OCI-LY1 (cell line): Measurements from ENCODE around the gene RORB.

Experiments used
- H2AFZ ChIP-seq: fragments of 200-600 bp; sonication (generic), shearing (Covaris generic); 2 replicates; pipeline ENCODE4 v1.6.0; 2014; ENCODE audit warnings: antibody characterized with exemption, mild to moderate bottlenecking, low read length
- H3F3A ChIP-seq: fragments of 200-600 bp; sonication (generic), shearing (Covaris generic); 2 replicates; pipeline ENCODE4 v1.6.0; 2014; ENCODE audit warnings: mild to moderate bottlenecking, antibody characterized with exemption, low read length, moderate library complexity; ENCODE audit not compliant: insufficient read depth
- H3K27ac ChIP-seq: fragments of 200-600 bp; sonication (generic); 2 replicates; pipeline ENCODE4 v1.5.1; 2014; ENCODE audit warnings: low read length, mixed run types, mild to moderate bottlenecking, low read depth; ENCODE audit not compliant: poor library complexity, severe bottlenecking
- H3K27me3 ChIP-seq: fragments of 200-600 bp; sonication (generic); 2 replicates; pipeline ENCODE4 v1.6.0; 2014; ENCODE audit warnings: antibody characterized with exemption, mild to moderate bottlenecking, low read length, moderate library complexity; ENCODE audit not compliant: insufficient read depth
- H3K36me3 ChIP-seq: fragments of 200-600 bp; sonication (generic); 2 replicates; pipeline ENCODE4 v1.6.1; 2014; ENCODE audit warnings: mild to moderate bottlenecking, antibody characterized with exemption, low read length, moderate library complexity, mixed read lengths; ENCODE audit not compliant: insufficient read depth
- H3K4me1 ChIP-seq: fragments of 200-600 bp; sonication (generic); 2 replicates; pipeline ENCODE4 v1.5.1; 2014; ENCODE audit warnings: mild to moderate bottlenecking, low read length, moderate library complexity; ENCODE audit not compliant: insufficient read depth, severe bottlenecking
- H3K4me2 ChIP-seq: fragments of 200-600 bp; sonication (generic), shearing (Covaris generic); 2 replicates; pipeline ENCODE4 v1.6.1; 2014; ENCODE audit warnings: low read length
- H3K4me3 ChIP-seq: fragments of 200-600 bp; sonication (generic); 2 replicates; pipeline ENCODE4 v1.5.1; 2014; ENCODE audit warnings: low read length, low read depth, mild to moderate bottlenecking, mixed read lengths; ENCODE audit not compliant: poor library complexity, severe bottlenecking
- H3K79me2 ChIP-seq: fragments of 200-600 bp; shearing (Covaris generic); 2 replicates; pipeline ENCODE4 v1.6.1; 2016; ENCODE audit warnings: mixed run types, low read length, mixed read lengths; ENCODE audit not compliant: insufficient read depth
- H3K9ac ChIP-seq: fragments of 200-600 bp; sonication (generic), shearing (Covaris generic); 2 replicates; pipeline ENCODE4 v1.6.1; 2014; ENCODE audit warnings: mild to moderate bottlenecking, low read length, mixed read lengths
- H3K9me2 ChIP-seq: fragments of 200-600 bp; sonication (generic), shearing (Covaris generic); 2 replicates; pipeline ENCODE4 v1.6.1; 2014; ENCODE audit warnings: low read depth, mild to moderate bottlenecking, low read length, mixed read lengths
- H3K9me3 ChIP-seq: fragments of 200-600 bp; shearing (Covaris generic); 2 replicates; pipeline ENCODE4 v1.6.1; 2014; ENCODE audit warnings: low read length, mixed read lengths
- H4K20me1 ChIP-seq: fragments of 200-600 bp; sonication (generic), shearing (Covaris generic); 2 replicates; pipeline ENCODE4 v1.6.0; 2016; ENCODE audit warnings: mild to moderate bottlenecking, low read length; ENCODE audit not compliant: insufficient read depth
- CTCF ChIP-seq: fragments of 200-600 bp; sonication (generic), shearing (Covaris generic); IDR thresholded peaks from 2 replicates; pipeline ENCODE4 v1.5.1; 2017; ENCODE audit warnings: mild to moderate bottlenecking, antibody characterized with exemption, low read length, moderate library complexity, mixed read lengths
- EZH2 ChIP-seq: fragments of 200-600 bp; sonication (generic), shearing (Covaris generic); IDR thresholded peaks from 2 replicates; pipeline ENCODE4 v1.8.0; 2017; ENCODE audit warnings: borderline replicate concordance, mixed run types, mild to moderate bottlenecking, antibody characterized with exemption, low read length, moderate library complexity, mixed read lengths

RORB gene

GRCh38 chr9:74533253-74533652 lies 36.1 kb downstream of the RORB start:
- no peaks in the 10 kb centered on the region for H3K79me2 ChIP-seq
- H3K9me3 ChIP-seq: no peaks in the 10 kb centered on the region
- H3K9me2 ChIP-seq: no peaks in the 10 kb centered on the region
- no peak overlapping the region for H3K27ac ChIP-seq
- H3K4me2 ChIP-seq: no peak overlapping the region
- H4K20me1 ChIP-seq: no peaks in the 10 kb centered on the region
- no peak overlapping the region for H2AFZ ChIP-seq
- no peaks in the 10 kb centered on the region for H3K36me3 ChIP-seq
- H3K9ac ChIP-seq: no peak overlapping the region
- no peaks in the 10 kb centered on the region for H3F3A ChIP-seq
- TF ChIP-seq EZH2 (no peak), CTCF (no peak)
- no peaks in the 10 kb centered on the region for H3K4me1 ChIP-seq
- H3K4me3 ChIP-seq: no peak overlapping the region
- H3K27me3 ChIP-seq: no peaks in the 10 kb centered on the region

- H3K9me3 ChIP-seq: no peaks in the 10 kb centered on the region
- no peak overlapping the region for H2AFZ ChIP-seq
- TF ChIP-seq CTCF (no peak), EZH2 (no peak)
- H3K27me3 ChIP-seq: no peaks in the 10 kb centered on the region
- no peaks in the 10 kb centered on the region for H3K9me2 ChIP-seq
- H3K27ac ChIP-seq: no peak overlapping the region
- H3K4me1 ChIP-seq: no peaks in the 10 kb centered on the region
- H3F3A ChIP-seq: no peaks in the 10 kb centered on the region
- no peak overlapping the region for H3K9ac ChIP-seq
- H3K4me2 ChIP-seq: no peak overlapping the region
- H4K20me1 ChIP-seq: no peaks in the 10 kb centered on the region
- no peaks in the 10 kb centered on the region for H3K79me2 ChIP-seq
- no peaks in the 10 kb centered on the region for H3K36me3 ChIP-seq
- H3K4me3 ChIP-seq: no peak overlapping the region
Measured at GRCh38 chr9:74534841-74535240, 37.7 kb downstream of the RORB start.

GRCh38 chr9:74543145-74543544 lies 46.0 kb downstream of the RORB start:
- TF ChIP-seq CTCF: no peak
- TF ChIP-seq EZH2: no peak
- Histone ChIP-seq H3F3A (no peaks in the 10 kb centered on the region), H3K79me2 (no peaks in the 10 kb centered on the region), H3K4me2 (no peak overlapping the region), H3K9me2 (no peaks in the 10 kb centered on the region), H3K9ac (no peak overlapping the region), H3K9me3 (no peaks in the 10 kb centered on the region), H2AFZ (no peak overlapping the region), H3K27me3 (no peaks in the 10 kb centered on the region), H3K27ac (no peak overlapping the region), H3K4me3 (no peak overlapping the region), H3K4me1 (no peaks in the 10 kb centered on the region), H4K20me1 (no peaks in the 10 kb centered on the region), H3K36me3 (no peaks in the 10 kb centered on the region)
